SU-DHL-6 (cell line): ENCODE results near the gene JAML.

ENCODE experiments used
- H2AFZ ChIP-seq: fragments of 200-600 bp; sonication (generic); 2 replicates; pipeline ENCODE4 v1.6.1; 2014; ENCODE audit warnings: low read depth, mild to moderate bottlenecking, moderate library complexity, mixed read lengths, antibody characterized with exemption, low read length; ENCODE audit not compliant: severe bottlenecking
- H3F3A ChIP-seq: fragments of 200-600 bp; shearing (Covaris generic); 2 replicates; pipeline ENCODE4 v1.6.0; 2016; ENCODE audit warnings: antibody characterized with exemption, mild to moderate bottlenecking; ENCODE audit not compliant: insufficient read depth
- H3K27ac ChIP-seq: fragments of 200-600 bp; sonication (generic); 2 replicates; pipeline ENCODE4 v1.5.1; 2016; ENCODE audit warnings: low read depth, mild to moderate bottlenecking, low read length, moderate library complexity, mixed read lengths
- H3K27me3 ChIP-seq: fragments of 200-600 bp; sonication (generic), shearing (Covaris generic); 2 replicates; pipeline ENCODE4 v1.6.0; 2014; ENCODE audit warnings: mild to moderate bottlenecking, low read length
- H3K36me3 ChIP-seq: fragments of 200-600 bp; sonication (generic); 2 replicates; pipeline ENCODE4 v1.6.1; 2014; ENCODE audit warnings: mild to moderate bottlenecking, low read length, mixed read lengths
- H3K4me2 ChIP-seq: fragments of 300-600, 200-600 bp; shearing (Covaris generic), sonication (generic); 2 replicates; pipeline ENCODE4 v1.6.0; 2014; ENCODE audit warnings: low read length, low read depth, mild to moderate bottlenecking; ENCODE audit not compliant: poor library complexity, severe bottlenecking
- H3K4me3 ChIP-seq: fragments of 200-600 bp; sonication (generic); 2 replicates; pipeline ENCODE4 v1.5.1; 2014; ENCODE audit warnings: antibody characterized with exemption, low read length, mild to moderate bottlenecking, mixed read lengths; ENCODE audit not compliant: insufficient read depth, poor library complexity, severe bottlenecking
- H3K79me2 ChIP-seq: fragments of 200-600 bp; sonication (generic); 2 replicates; pipeline ENCODE4 v1.6.1; 2014; ENCODE audit warnings: mild to moderate bottlenecking, low read length, moderate library complexity; ENCODE audit not compliant: insufficient read depth
- H3K9ac ChIP-seq: fragments of 200-600 bp; sonication (generic); 2 replicates; pipeline ENCODE4 v1.7.0; 2014; ENCODE audit warnings: mild to moderate bottlenecking, low read length
- H3K9me2 ChIP-seq: fragments of 200-600 bp; sonication (generic); replicated peaks from 2 replicates; pipeline ENCODE4 v1.6.1; 2014; ENCODE audit warnings: low read length; ENCODE audit not compliant: insufficient read depth
- H3K9me3 ChIP-seq: fragments of 200-600 bp; sonication (generic); 2 replicates; pipeline ENCODE4 v1.6.1; 2014; ENCODE audit warnings: low read length, mixed read lengths; ENCODE audit not compliant: insufficient read depth
- H4K20me1 ChIP-seq: fragments of 200-600 bp; sonication (generic); 2 replicates; pipeline ENCODE4 v1.6.1; 2014; ENCODE audit warnings: low read depth, mild to moderate bottlenecking, antibody characterized with exemption, low read length, moderate library complexity, mixed read lengths
- CTCF ChIP-seq: fragments of 200-600 bp; sonication (generic); IDR thresholded peaks from one replicate; pipeline ENCODE4 v1.5.1; 2017; ENCODE audit warnings: antibody characterized with exemption, mild to moderate bottlenecking, low read length, moderate library complexity; ENCODE audit not compliant: insufficient read depth, poor library complexity, severe bottlenecking
- EZH2phosphoT487 ChIP-seq: fragments of 200-600 bp; sonication (generic), shearing (Covaris generic); conservative IDR thresholded peaks from 2 replicates; pipeline ENCODE4 v1.6.1; 2018; ENCODE audit warnings: mild to moderate bottlenecking, antibody characterized with exemption, low read length, moderate library complexity, mixed read lengths

JAML gene

GRCh38 chr11:118175993-118176777 is 48.6 kb downstream of the JAML start, which contains the start of gene SCN2B:
Gene SCN2B, minus strand, starts transcription at chr11:118176639. Its CDS starts 208 bp downstream, at chr11:118176431.
- no peaks in the 10 kb centered on the region for H4K20me1 ChIP-seq
- H3K9me3 ChIP-seq, result no peaks in the 10 kb centered on the region
- no peaks in the 10 kb centered on the region for H3K36me3 ChIP-seq
- no peaks in the 10 kb centered on the region for H3K79me2 ChIP-seq
- TF ChIP-seq EZH2phosphoT487 (no peak), CTCF (no peak)
- H3K27me3 ChIP-seq, result no peaks in the 10 kb centered on the region
- H3K4me3 ChIP-seq, result no peak within 1 kb of the TSS
- no peak within 1 kb of the TSS for H3K27ac ChIP-seq
- H3K9me2 ChIP-seq, result no peaks in the 10 kb centered on the region
- H3K9ac ChIP-seq, result no peak within 1 kb of the TSS
- peak within 1 kb of the TSS; percentile 22 for H2AFZ ChIP-seq
- H3F3A ChIP-seq, result no peaks in the 10 kb centered on the region
- no peak within 1 kb of the TSS for H3K4me2 ChIP-seq

- Histone ChIP-seq H3K9me3 (no peaks in the 10 kb centered on the region), H3K4me3 (no peak overlapping the region), H3K36me3 (no peaks in the 10 kb centered on the region), H3F3A (no peaks in the 10 kb centered on the region), H3K9me2 (no peaks in the 10 kb centered on the region), H3K4me2 (no peak overlapping the region), H3K9ac (no peak overlapping the region), H3K27ac (no peak overlapping the region), H3K27me3 (no peaks in the 10 kb centered on the region), H3K79me2 (no peaks in the 10 kb centered on the region), H4K20me1 (no peaks in the 10 kb centered on the region), H2AFZ (no peak overlapping the region)
- TF ChIP-seq EZH2phosphoT487 (no peak), CTCF (no peak)
These were observed 49.5 kb downstream of the JAML start for GRCh38 chr11:118175031-118175992.

- H3K79me2 ChIP-seq, result no peaks in the 10 kb centered on the region
- no peak overlapping the region for H3K27ac ChIP-seq
- H3K9me2 ChIP-seq, result no peaks in the 10 kb centered on the region
- H3K4me3 ChIP-seq, result no peak overlapping the region
- no peaks in the 10 kb centered on the region for H3K36me3 ChIP-seq
- no peaks in the 10 kb centered on the region for H3K9me3 ChIP-seq
- H3K4me2 ChIP-seq, result no peak overlapping the region
- no peak overlapping the region for H2AFZ ChIP-seq
- no peaks in the 10 kb centered on the region for H4K20me1 ChIP-seq
- H3K27me3 ChIP-seq, result no peaks in the 10 kb centered on the region
- H3K9ac ChIP-seq, result no peak overlapping the region
- no peaks in the 10 kb centered on the region for H3F3A ChIP-seq
- no peak for TF ChIP-seq CTCF
- TF ChIP-seq EZH2phosphoT487, result no peak
These were observed 50.7 kb downstream of the JAML start for GRCh38 chr11:118174006-118174567.
